ENCODE data around the gene CACFD1.

Gene CACFD1

DNA sequence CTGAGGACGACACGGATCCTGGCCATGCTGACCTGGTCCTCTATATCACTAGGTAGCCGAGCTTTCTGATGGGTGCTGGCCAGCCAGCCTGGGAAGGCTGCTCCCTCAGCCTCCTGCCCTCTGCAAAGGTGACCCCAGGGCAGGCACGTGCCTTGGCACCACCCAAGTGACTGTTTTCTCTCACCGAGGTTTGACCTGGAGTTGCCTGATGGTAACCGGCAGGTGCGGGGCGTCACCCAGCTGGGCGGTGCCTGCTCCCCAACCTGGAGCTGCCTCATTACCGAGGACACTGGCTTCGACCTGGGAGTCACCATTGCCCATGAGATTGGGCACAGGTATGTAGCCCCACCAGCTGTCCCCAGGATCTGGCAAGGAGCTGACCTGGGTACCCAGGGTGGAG is 33.8 kb upstream of the CACFD1 start:
- no peak overlapping the region for H3K4me3 ChIP-seq (ENCODE audit: low read depth, low read length)
- H3K36me3 ChIP-seq (ENCODE audit: insufficient read depth, low read length) = no peaks in the 10 kb centered on the region
- 0 out of 2 replicates have a peak, but pooled peaks cover 3% of the 10 kb centered on the region for H3K27me3 ChIP-seq (ENCODE audit: insufficient read depth, low read length)
- H3K27ac ChIP-seq (ENCODE audit: low read depth, low read length) = no peak overlapping the region
- H3K4me1 ChIP-seq (ENCODE audit: control insufficient read depth, insufficient read depth, low read length, unreplicated experiment) = no peaks in the 10 kb centered on the region
- no peaks in the 10 kb centered on the region for H3K79me2 ChIP-seq (ENCODE audit: control insufficient read depth, insufficient read depth, low read length, unreplicated experiment)
- no peak overlapping the region for H2AFZ ChIP-seq (ENCODE audit: low read length, unreplicated experiment)

DNA sequence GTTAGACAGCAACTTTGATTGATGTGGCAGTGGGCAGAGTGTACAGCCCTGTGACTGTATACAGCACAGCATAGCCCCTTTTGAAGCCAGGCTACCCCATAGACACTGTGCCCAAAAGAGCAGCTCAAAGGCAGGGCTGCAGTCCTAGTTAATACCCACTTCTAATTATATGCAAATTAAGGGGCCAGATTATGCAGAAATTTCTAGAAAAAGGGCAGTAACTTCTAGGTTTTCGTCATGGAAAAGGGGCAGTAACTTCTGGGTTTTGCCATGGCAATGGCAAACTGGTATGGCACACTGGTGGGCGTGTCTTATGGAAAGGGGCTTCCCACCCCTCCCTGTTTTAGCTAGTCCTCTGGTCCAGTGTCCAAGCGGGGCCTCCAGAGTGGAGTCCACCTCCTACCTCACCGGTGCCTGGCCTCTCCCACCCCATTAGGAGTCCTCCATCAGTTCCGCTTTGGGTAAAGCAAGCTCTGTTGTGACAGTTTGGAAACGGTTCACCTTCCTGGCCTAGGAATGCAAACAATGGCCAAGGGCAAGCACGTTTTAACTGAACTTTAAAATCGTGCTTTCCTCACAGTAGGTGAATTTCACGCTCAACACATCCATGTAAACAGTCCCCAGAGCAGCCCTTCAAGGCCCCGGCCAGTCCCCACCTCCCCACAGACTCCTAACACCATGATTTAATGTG is 32.0 kb upstream of the CACFD1 start:
- Histone ChIP-seq H3K79me2 (ENCODE audit: control insufficient read depth, insufficient read depth, low read length, unreplicated experiment) (no peaks in the 10 kb centered on the region), H2AFZ (ENCODE audit: low read length, unreplicated experiment) (no peak overlapping the region), H3K27ac (ENCODE audit: low read depth, low read length) (no peak overlapping the region), H3K4me1 (ENCODE audit: control insufficient read depth, insufficient read depth, low read length, unreplicated experiment) (no peaks in the 10 kb centered on the region), H3K27me3 (ENCODE audit: insufficient read depth, low read length) (0 out of 2 replicates have a peak, but pooled peaks cover 3% of the 10 kb centered on the region), H3K4me3 (ENCODE audit: low read depth, low read length) (peak overlapping the region; percentile 58; the same call in 1 of the 2 replicates), H3K36me3 (ENCODE audit: insufficient read depth, low read length) (no peaks in the 10 kb centered on the region)

DNA sequence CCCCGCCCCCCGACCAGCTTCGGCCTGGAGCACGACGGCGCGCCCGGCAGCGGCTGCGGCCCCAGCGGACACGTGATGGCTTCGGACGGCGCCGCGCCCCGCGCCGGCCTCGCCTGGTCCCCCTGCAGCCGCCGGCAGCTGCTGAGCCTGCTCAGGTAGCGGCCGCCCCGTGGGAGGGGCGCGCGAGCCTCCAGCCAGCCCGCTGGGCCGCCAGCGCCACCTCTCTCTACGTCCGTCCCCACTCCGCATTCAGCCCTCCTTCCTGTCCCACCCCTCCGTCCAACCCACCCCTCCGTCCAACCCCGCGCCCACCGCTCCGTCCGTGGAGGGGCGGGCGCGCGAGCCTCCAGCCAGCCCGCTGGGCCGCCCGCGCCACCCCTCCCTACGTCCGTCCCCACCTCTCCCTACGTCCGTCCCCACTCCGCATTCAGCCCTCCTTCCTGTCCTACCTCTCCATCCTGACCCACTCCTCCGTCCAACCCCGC is 31.1 kb upstream of the CACFD1 start:
- H3K27ac ChIP-seq (ENCODE audit: low read depth, low read length) = no peak overlapping the region
- no peak overlapping the region for H2AFZ ChIP-seq (ENCODE audit: low read length, unreplicated experiment)
- no peaks in the 10 kb centered on the region for H3K79me2 ChIP-seq (ENCODE audit: control insufficient read depth, insufficient read depth, low read length, unreplicated experiment)
- no peaks in the 10 kb centered on the region for H3K4me1 ChIP-seq (ENCODE audit: control insufficient read depth, insufficient read depth, low read length, unreplicated experiment)
- peak overlapping the region; percentile 66 for H3K4me3 ChIP-seq (ENCODE audit: low read depth, low read length)
- 0 out of 2 replicates have a peak, but pooled peaks cover 3% of the 10 kb centered on the region for H3K27me3 ChIP-seq (ENCODE audit: insufficient read depth, low read length)
- no peaks in the 10 kb centered on the region for H3K36me3 ChIP-seq (ENCODE audit: insufficient read depth, low read length)

DNA sequence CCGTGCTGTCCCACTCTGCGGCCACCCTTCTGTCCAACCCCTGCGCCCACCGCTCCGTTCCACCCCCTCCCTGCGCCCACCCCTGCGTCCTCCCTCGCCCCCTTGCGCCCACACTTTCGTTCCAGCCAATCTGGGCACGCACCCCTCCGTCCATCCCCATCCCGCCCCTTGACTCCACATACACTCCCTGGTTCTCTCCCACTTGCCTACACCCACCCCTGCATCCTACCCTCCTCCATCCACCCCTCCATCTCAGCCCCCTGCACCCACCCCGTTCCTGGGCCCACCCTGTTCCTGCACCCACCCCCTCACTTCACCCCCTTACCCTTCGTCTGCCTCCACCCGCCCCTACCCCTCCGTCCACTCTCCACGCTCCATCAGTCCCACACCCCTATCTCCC is 30.6 kb upstream of the CACFD1 start:
- no peak overlapping the region for H2AFZ ChIP-seq (ENCODE audit: low read length, unreplicated experiment)
- no peaks in the 10 kb centered on the region for H3K79me2 ChIP-seq (ENCODE audit: control insufficient read depth, insufficient read depth, low read length, unreplicated experiment)
- H3K27ac ChIP-seq (ENCODE audit: low read depth, low read length) = no peak overlapping the region
- no peaks in the 10 kb centered on the region for H3K36me3 ChIP-seq (ENCODE audit: insufficient read depth, low read length)
- H3K4me3 ChIP-seq (ENCODE audit: low read depth, low read length) = no peak overlapping the region
- no peaks in the 10 kb centered on the region for H3K4me1 ChIP-seq (ENCODE audit: control insufficient read depth, insufficient read depth, low read length, unreplicated experiment)
- 0 out of 2 replicates have a peak, but pooled peaks cover 3% of the 10 kb centered on the region for H3K27me3 ChIP-seq (ENCODE audit: insufficient read depth, low read length)

DNA sequence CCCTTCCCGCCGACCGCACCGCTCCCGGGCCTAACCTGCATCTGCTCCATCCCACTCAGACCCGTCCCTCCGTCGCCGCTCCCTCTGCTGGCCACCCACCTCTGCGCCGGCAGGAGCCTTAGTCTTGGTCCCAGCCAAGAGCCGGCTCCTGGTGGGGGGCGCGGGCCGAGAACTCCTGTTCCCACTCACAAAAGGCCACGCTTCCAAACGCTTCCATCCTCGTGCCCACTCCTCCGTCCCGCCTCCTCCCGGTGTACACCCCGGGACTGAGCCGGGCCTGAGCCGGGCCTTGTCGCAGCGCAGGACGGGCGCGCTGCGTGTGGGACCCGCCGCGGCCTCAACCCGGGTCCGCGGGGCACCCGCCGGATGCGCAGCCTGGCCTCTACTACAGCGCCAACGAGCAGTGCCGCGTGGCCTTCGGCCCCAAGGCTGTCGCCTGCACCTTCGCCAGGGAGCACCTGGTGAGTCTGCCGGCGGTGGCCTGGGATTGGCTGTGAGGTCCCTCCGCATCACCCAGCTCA is 30.1 kb upstream of the CACFD1 start:
- Histone ChIP-seq H3K36me3 (ENCODE audit: insufficient read depth, low read length) (no peaks in the 10 kb centered on the region), H3K27ac (ENCODE audit: low read depth, low read length) (no peak overlapping the region), H3K4me1 (ENCODE audit: control insufficient read depth, insufficient read depth, low read length, unreplicated experiment) (no peaks in the 10 kb centered on the region), H3K79me2 (ENCODE audit: control insufficient read depth, insufficient read depth, low read length, unreplicated experiment) (no peaks in the 10 kb centered on the region), H2AFZ (ENCODE audit: low read length, unreplicated experiment) (no peak overlapping the region), H3K27me3 (ENCODE audit: insufficient read depth, low read length) (0 out of 2 replicates have a peak, but pooled peaks cover 3% of the 10 kb centered on the region), H3K4me3 (ENCODE audit: low read depth, low read length) (no peak overlapping the region)

DNA sequence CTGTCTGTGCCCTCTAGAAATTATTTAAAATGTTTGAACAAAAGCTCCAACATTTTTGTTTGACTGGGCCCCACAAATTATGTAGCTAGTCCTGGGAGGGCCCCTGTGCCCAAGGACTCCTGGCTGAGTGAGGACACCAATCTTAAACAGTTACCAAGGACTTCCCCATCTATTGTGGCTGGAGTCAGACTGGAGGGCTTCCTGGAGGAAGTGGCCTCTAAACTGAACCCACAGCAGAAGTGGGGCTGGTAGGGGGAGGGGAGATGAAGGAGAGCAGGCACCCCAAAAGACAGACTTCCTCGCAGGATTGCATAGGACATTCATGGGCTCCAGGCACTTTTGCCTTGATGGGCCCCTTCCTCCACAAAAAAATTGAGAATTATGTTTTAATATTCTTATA is 29.5 kb upstream of the CACFD1 start:
- Histone ChIP-seq H3K4me1 (ENCODE audit: control insufficient read depth, insufficient read depth, low read length, unreplicated experiment) (no peaks in the 10 kb centered on the region), H2AFZ (ENCODE audit: low read length, unreplicated experiment) (no peak overlapping the region), H3K27ac (ENCODE audit: low read depth, low read length) (no peak overlapping the region), H3K36me3 (ENCODE audit: insufficient read depth, low read length) (no peaks in the 10 kb centered on the region), H3K4me3 (ENCODE audit: low read depth, low read length) (no peak overlapping the region), H3K27me3 (ENCODE audit: insufficient read depth, low read length) (0 out of 2 replicates have a peak, but pooled peaks cover 3% of the 10 kb centered on the region), H3K79me2 (ENCODE audit: control insufficient read depth, insufficient read depth, low read length, unreplicated experiment) (no peaks in the 10 kb centered on the region)

DNA sequence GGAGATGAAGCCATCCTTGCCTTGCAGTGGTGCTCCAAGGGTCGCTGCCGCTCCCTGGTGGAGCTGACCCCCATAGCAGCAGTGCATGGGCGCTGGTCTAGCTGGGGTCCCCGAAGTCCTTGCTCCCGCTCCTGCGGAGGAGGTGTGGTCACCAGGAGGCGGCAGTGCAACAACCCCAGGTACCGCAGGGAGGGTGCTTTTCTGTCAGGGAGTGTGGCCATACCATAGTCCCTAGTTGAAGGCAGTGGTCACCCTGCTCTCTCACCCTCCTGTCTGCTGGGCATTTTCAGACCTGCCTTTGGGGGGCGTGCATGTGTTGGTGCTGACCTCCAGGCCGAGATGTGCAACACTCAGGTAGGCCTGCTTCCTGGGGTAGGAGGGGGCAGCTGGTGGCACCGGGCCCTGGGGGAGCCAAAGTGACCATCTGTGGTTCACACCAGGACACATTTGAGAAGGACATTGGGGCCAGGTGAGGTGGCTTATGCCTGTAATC is 26.4 kb upstream of the CACFD1 start:
- no peaks in the 10 kb centered on the region for H3K79me2 ChIP-seq (ENCODE audit: control insufficient read depth, insufficient read depth, low read length, unreplicated experiment)
- no peaks in the 10 kb centered on the region for H3K4me1 ChIP-seq (ENCODE audit: control insufficient read depth, insufficient read depth, low read length, unreplicated experiment)
- H3K27me3 ChIP-seq (ENCODE audit: insufficient read depth, low read length) = no peaks in the 10 kb centered on the region
- H3K27ac ChIP-seq (ENCODE audit: low read depth, low read length) = no peak overlapping the region
- H3K4me3 ChIP-seq (ENCODE audit: low read depth, low read length) = no peak overlapping the region
- H3K36me3 ChIP-seq (ENCODE audit: insufficient read depth, low read length) = no peaks in the 10 kb centered on the region
- H2AFZ ChIP-seq (ENCODE audit: low read length, unreplicated experiment) = no peak overlapping the region

DNA sequence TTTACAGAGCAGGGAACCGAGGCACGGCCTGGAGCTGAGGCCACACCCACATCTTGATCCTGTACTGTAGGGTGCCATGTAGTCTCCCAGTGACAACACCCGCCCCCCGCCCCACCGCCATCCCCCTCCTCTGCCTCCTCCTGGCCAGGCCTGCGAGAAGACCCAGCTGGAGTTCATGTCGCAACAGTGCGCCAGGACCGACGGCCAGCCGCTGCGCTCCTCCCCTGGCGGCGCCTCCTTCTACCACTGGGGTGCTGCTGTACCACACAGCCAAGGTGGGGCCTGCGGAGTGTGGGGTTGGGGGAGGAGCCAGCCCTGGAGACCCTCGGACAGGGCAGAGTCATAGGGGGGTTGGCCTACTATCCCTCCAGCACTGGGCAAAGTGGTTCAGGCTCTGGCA is 23.1 kb upstream of the CACFD1 start:
- Histone ChIP-seq H3K27me3 (ENCODE audit: insufficient read depth, low read length) (no peaks in the 10 kb centered on the region), H3K27ac (ENCODE audit: low read depth, low read length) (no peak overlapping the region), H3K79me2 (ENCODE audit: control insufficient read depth, insufficient read depth, low read length, unreplicated experiment) (no peaks in the 10 kb centered on the region), H3K4me1 (ENCODE audit: control insufficient read depth, insufficient read depth, low read length, unreplicated experiment) (no peaks in the 10 kb centered on the region), H2AFZ (ENCODE audit: low read length, unreplicated experiment) (no peak overlapping the region), H3K36me3 (ENCODE audit: insufficient read depth, low read length) (no peaks in the 10 kb centered on the region), H3K4me3 (ENCODE audit: low read depth, low read length) (no peak overlapping the region)

DNA sequence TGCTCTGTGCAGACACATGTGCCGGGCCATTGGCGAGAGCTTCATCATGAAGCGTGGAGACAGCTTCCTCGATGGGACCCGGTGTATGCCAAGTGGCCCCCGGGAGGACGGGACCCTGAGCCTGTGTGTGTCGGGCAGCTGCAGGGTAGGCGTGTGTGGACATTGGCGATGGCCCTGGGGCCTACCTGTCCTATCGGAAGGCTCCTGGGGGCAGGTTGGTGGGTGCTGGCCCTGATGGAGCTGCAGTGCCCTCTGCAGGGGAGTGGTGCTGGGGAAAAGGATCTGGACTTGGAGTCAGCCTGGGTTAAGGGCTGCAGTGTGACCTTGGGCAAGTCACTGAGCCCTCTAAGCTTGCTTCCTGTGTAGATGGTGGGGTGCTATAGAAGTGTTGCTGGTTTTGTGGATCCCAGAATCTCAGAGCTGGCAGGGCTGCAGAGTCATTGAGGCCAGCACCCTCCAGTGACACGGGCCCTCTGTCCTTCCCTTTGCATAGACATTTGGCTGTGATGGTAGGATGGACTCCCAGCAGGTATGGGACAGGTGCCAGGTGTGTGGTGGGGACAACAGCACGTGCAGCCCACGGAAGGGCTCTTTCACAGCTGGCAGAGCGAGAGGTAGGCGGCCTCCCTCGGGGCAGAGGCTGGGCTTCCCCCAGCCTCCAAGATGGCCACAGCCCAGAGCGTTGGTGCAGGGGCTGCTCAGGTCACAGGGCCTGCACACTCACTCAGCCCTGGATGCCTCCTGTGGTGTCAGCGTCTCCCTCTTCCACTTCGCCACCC is 21.8 kb upstream of the CACFD1 start:
- Histone ChIP-seq H2AFZ (ENCODE audit: low read length, unreplicated experiment) (no peak overlapping the region), H3K4me3 (ENCODE audit: low read depth, low read length) (no peak overlapping the region), H3K36me3 (ENCODE audit: insufficient read depth, low read length) (no peaks in the 10 kb centered on the region), H3K27ac (ENCODE audit: low read depth, low read length) (no peak overlapping the region), H3K4me1 (ENCODE audit: control insufficient read depth, insufficient read depth, low read length, unreplicated experiment) (no peaks in the 10 kb centered on the region), H3K79me2 (ENCODE audit: control insufficient read depth, insufficient read depth, low read length, unreplicated experiment) (no peaks in the 10 kb centered on the region), H3K27me3 (ENCODE audit: insufficient read depth, low read length) (no peaks in the 10 kb centered on the region)

DNA sequence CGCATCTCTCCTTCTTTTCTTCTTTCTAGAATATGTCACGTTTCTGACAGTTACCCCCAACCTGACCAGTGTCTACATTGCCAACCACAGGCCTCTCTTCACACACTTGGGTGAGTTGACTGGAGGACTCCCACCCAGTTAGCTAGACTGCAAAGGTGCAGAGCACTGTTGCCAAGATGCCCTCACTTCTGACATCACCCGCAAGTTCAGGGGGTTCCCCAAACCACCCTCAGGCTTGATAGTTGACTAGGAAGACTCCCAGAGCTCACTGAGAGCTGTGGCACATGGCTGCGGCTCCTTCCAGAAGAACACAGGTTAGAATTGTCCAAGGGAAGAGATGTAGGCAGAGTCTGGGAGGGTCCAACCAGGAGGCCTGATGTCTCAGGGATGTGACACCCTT is 20.4 kb upstream of the CACFD1 start:
- no peak overlapping the region for H3K27ac ChIP-seq (ENCODE audit: low read depth, low read length)
- H3K27me3 ChIP-seq (ENCODE audit: insufficient read depth, low read length) = no peaks in the 10 kb centered on the region
- H2AFZ ChIP-seq (ENCODE audit: low read length, unreplicated experiment) = no peak overlapping the region

More for the DNA sequence above, 20.4 kb upstream of the CACFD1 start:
- H3K36me3 ChIP-seq (ENCODE audit: insufficient read depth, low read length) = no peaks in the 10 kb centered on the region
- H3K79me2 ChIP-seq (ENCODE audit: control insufficient read depth, insufficient read depth, low read length, unreplicated experiment) = no peaks in the 10 kb centered on the region
- H3K4me3 ChIP-seq (ENCODE audit: low read depth, low read length) = no peak overlapping the region
- no peaks in the 10 kb centered on the region for H3K4me1 ChIP-seq (ENCODE audit: control insufficient read depth, insufficient read depth, low read length, unreplicated experiment)

Measured in ACC112 (cell line).